GM12872 (cell line): ENCODE data around the gene KIF26A.

ENCODE experiments used
- CTCF ChIP-seq: IDR thresholded peaks from 3 replicates; pipeline ENCODE4 v1.5.1; 2011; ENCODE audit warnings: low read depth, mild to moderate bottlenecking, low read length, moderate library complexity; ENCODE audit not compliant: insufficient read depth

The KIF26A gene

GRCh38 chr14:104209985-104210816 lies 71.8 kb downstream of the KIF26A start:
- no peak for TF ChIP-seq CTCF

- TF ChIP-seq CTCF: no peak
These were observed 72.4 kb downstream of the KIF26A start for GRCh38 chr14:104210817-104211195.

GRCh38 chr14:104211215-104211614 lies 72.8 kb downstream of the KIF26A start:
- no peak for TF ChIP-seq CTCF

GRCh38 chr14:104211741-104212140 lies 73.4 kb downstream of the KIF26A start:
- no peak for TF ChIP-seq CTCF

GRCh38 chr14:104212206-104213095 lies 74.1 kb downstream of the KIF26A start:
- TF ChIP-seq CTCF: no peak

- TF ChIP-seq CTCF: no peak
These were observed 75.1 kb downstream of the KIF26A start for GRCh38 chr14:104213301-104214034.
